Spleen (tissue), 7 donors: ENCODE measurements around the gene CDKL1.

Experiments
- CTCF ChIP-seq, 11 experiments: fragments of 200-600 bp in 7 of 11; fragments of 450-650 bp in 4 of 11; sonication (generic) in 4 of 11; IDR thresholded peaks in 8 of 11; conservative IDR thresholded peaks in 3 of 11; 1 replicate in 7 of 11; 2 replicates in 4 of 11; pipeline versions ENCODE4 v1.4.0 to v1.8.0; 2016 to 2021; ENCODE audit warnings: antibody characterized with exemption in 11 of 11, inconsistent platforms in 4 of 11, mild to moderate bottlenecking in 1 of 11
- POLR2A ChIP-seq, 3 donors: fragments of 450-650 bp; IDR thresholded peaks; one replicate each; pipeline ENCODE4 v1.5.1; 2017; ENCODE audit warnings: antibody characterized with exemption in 3 of 3, mild to moderate bottlenecking in 1 of 3
- POLR2AphosphoS5 ChIP-seq, 3 donors: sonication (generic); formaldehyde crosslinking; IDR thresholded peaks; one replicate each; pipeline ENCODE4 v1.5.1; 2017; ENCODE audit warnings: antibody characterized with exemption in 3 of 3
- donor health status: DM: no; HTN: no; CAD: no; lungs with moderate emphysema.
- donor health status: DM: no; HTN: no; CAD: no.
- donor health status: DM: no; HTN: no; CAD: no.

- TF ChIP-seq POLR2A (IDR thresholded peaks at IDR 0.05) (no peak), POLR2AphosphoS5 (IDR thresholded peaks at IDR 0.05) (no peak), CTCF (IDR thresholded peaks at IDR 0.05 in 8 of 11, conservative IDR thresholded peaks at IDR 0.05 in 3 of 11) (no peak)
Measured at GRCh38 chr14:50366589-50366988, 30.1 kb downstream of the CDKL1 start.
